Measurements from ENCODE around the gene SEC14L3.
A peak's percentile ranks its signal among the peaks of the same experiment; 100 is the strongest.

SEC14L3 gene

GRCh38 chr22:30441088-30441487, 30.7 kb downstream of the SEC14L3 start:
- DNase-seq, result no peak

GRCh38 chr22:30439836-30440235, 32.0 kb downstream of the SEC14L3 start:
- DNase-seq, result no peak

GRCh38 chr22:30439226-30439625, 32.6 kb downstream of the SEC14L3 start:
- no peak for DNase-seq

GRCh38 chr22:30438559-30438958, 33.3 kb downstream of the SEC14L3 start:
- no peak for DNase-seq

- no peak for DNase-seq
These were observed 35.6 kb downstream of the SEC14L3 start for GRCh38 chr22:30436196-30436595.

GRCh38 chr22:30435674-30436126, 36.1 kb downstream of the SEC14L3 start:
- DNase-seq, result no peak

- DNase-seq, result no peak
These were observed 37.0 kb downstream of the SEC14L3 start for GRCh38 chr22:30434843-30435242.

- no peak for DNase-seq
These were observed 38.0 kb downstream of the SEC14L3 start for GRCh38 chr22:30433773-30434172.

- DNase-seq, result no peak
These were observed 38.6 kb downstream of the SEC14L3 start for GRCh38 chr22:30433227-30433626.

GRCh38 chr22:30432520-30432919, 39.3 kb downstream of the SEC14L3 start:
- DNase-seq, result no peak

GRCh38 chr22:30432096-30432495, 39.7 kb downstream of the SEC14L3 start:
- no peak for DNase-seq

GRCh38 chr22:30430933-30431332, 40.9 kb downstream of the SEC14L3 start:
- no peak for DNase-seq

GRCh38 chr22:30429887-30430286, 41.9 kb downstream of the SEC14L3 start:
- no peak for DNase-seq

GRCh38 chr22:30427871-30428270, 43.9 kb downstream of the SEC14L3 start:
- no peak for DNase-seq

GRCh38 chr22:30426388-30427353, 45.1 kb downstream of the SEC14L3 start:
- DNase-seq, result no peak

- no peak for DNase-seq
These were observed 46.0 kb downstream of the SEC14L3 start, which contains the start of gene MTFP1 for GRCh38 chr22:30425616-30426387. TSS of gene MTFP1 (plus strand) at chr22:30425768. CDS start at chr22:30425880, 112 bp downstream.

- DNase-seq, result no peak
These were observed 46.5 kb downstream of the SEC14L3 start for GRCh38 chr22:30425327-30425615.

- no peak for DNase-seq
These were observed 47.1 kb downstream of the SEC14L3 start for GRCh38 chr22:30424534-30425326.

GRCh38 chr22:30423959-30424533, 47.8 kb downstream of the SEC14L3 start:
- DNase-seq, result peak; percentile 94

- DNase-seq, result no peak
These were observed 48.4 kb downstream of the SEC14L3 start for GRCh38 chr22:30423301-30423958.

GRCh38 chr22:30422481-30423300, 49.1 kb downstream of the SEC14L3 start:
- DNase-seq, result no peak
